ENCODE measurements around the gene ULK4. TPM values are rescaled to one million over a fixed set of nuclear protein-coding genes. Genes with fewer than 3 reads are reported as not detected.
"Not testable (repeated sequence)": the region's sequence is repeated elsewhere in the genome, so short reads cannot be mapped to it uniquely, and the experiment has no call there.

The ULK4 gene
- total and polyA plus RNA-seq, 2 experiments from 2014 or later: 1.8 to 3.7 TPM

GRCh38 chr3:41717641-41718040 is 244.3 kb downstream of the ULK4 start:
- H3K27me3 ChIP-seq: no peaks in the 10 kb centered on the region
- no peak overlapping the region for H3K4me3 ChIP-seq
- no peaks in the 10 kb centered on the region for H3K4me1 ChIP-seq (ENCODE audit: low read depth)
- no peak overlapping the region for H3K27ac ChIP-seq
- H3K36me3 ChIP-seq: no peaks in the 10 kb centered on the region
- DNase-seq (ENCODE audit: low read depth in 1 of 2, low spot score in 1 of 2): no peak
- H3K9me3 ChIP-seq (ENCODE audit: low read depth): no peaks in the 10 kb centered on the region
- no peak for TF ChIP-seq CTCF (IDR thresholded peaks at IDR 0.05; ENCODE audit: low read depth, low read length)

- H3K27ac ChIP-seq: no peak overlapping the region
- H3K9me3 ChIP-seq (ENCODE audit: low read depth): no peaks in the 10 kb centered on the region
- peak; percentile 51 for TF ChIP-seq CTCF (IDR thresholded peaks at IDR 0.05; ENCODE audit: low read depth, low read length)
- no peaks in the 10 kb centered on the region for H3K4me1 ChIP-seq (ENCODE audit: low read depth)
- H3K4me3 ChIP-seq: no peak overlapping the region
- no peaks in the 10 kb centered on the region for H3K27me3 ChIP-seq
- peak in 1 of 2 donors; percentile 44 for DNase-seq (ENCODE audit: low read depth in 1 of 2, low spot score in 1 of 2)
- no peaks in the 10 kb centered on the region for H3K36me3 ChIP-seq
Measured at GRCh38 chr3:41716471-41716870, 245.4 kb downstream of the ULK4 start.

DNA sequence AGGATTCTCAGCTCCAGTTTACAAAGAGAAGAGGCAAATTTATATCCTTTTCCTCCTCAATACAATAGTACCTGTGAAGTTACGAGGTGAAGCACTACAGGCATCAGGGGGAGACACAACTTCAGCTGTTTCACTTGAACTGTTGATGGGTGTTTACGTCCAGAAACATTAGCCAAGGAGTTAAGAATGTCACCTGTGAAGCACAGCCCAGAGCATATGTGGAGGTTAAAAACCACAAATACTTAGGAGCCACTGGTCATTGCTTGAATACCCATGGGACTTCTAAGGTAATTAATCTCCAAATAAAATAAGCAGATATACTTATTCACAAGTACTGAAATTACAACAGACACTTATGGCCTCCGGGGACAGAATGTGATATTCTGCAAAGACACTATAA is 246.5 kb downstream of the ULK4 start:
- no peaks in the 10 kb centered on the region for H3K4me1 ChIP-seq (ENCODE audit: low read depth)
- TF ChIP-seq CTCF (IDR thresholded peaks at IDR 0.05; ENCODE audit: low read depth, low read length): no peak
- H3K9me3 ChIP-seq (ENCODE audit: low read depth): no peaks in the 10 kb centered on the region
- no peak for DNase-seq (ENCODE audit: low read depth in 1 of 2, low spot score in 1 of 2)
- H3K36me3 ChIP-seq: no peaks in the 10 kb centered on the region
- no peaks in the 10 kb centered on the region for H3K27me3 ChIP-seq
- no peak overlapping the region for H3K4me3 ChIP-seq
- no peak overlapping the region for H3K27ac ChIP-seq

DNA sequence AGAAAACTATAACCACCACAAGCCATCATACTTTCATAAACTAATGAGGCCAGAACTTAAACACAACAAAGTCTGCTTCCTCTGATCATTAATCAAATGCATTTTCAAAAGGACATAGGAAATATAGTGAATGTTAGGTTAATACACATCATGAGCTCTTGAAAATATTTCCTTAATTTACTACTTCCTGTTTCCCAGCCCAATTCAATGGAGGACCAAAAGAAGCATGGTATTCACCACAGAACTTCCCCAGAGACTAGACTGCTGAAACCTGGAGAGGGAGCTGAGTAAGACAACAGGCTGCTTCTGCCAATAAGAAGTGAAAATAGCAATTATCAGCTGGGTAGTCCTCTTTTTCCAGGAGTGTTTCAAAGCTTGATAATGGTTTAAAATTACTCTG is 250.3 kb downstream of the ULK4 start:
- peak in 1 of 2 donors; percentile 42 for DNase-seq (ENCODE audit: low read depth in 1 of 2, low spot score in 1 of 2)
- TF ChIP-seq CTCF (IDR thresholded peaks at IDR 0.05; ENCODE audit: low read depth, low read length): no peak

GRCh38 chr3:41710646-41711388 is 251.1 kb downstream of the ULK4 start:
- no peaks in the 10 kb centered on the region for H3K9me3 ChIP-seq (ENCODE audit: low read depth)
- H3K4me1 ChIP-seq (ENCODE audit: low read depth): no peaks in the 10 kb centered on the region
- peak in 1 of 2 donors; percentile 70 for DNase-seq (ENCODE audit: low read depth in 1 of 2, low spot score in 1 of 2)
- H3K27me3 ChIP-seq: no peaks in the 10 kb centered on the region
- no peak overlapping the region for H3K27ac ChIP-seq
- H3K4me3 ChIP-seq: no peak overlapping the region
- no peak for TF ChIP-seq CTCF (IDR thresholded peaks at IDR 0.05; ENCODE audit: low read depth, low read length)
- no peaks in the 10 kb centered on the region for H3K36me3 ChIP-seq

More for the DNA sequence above, 250.3 kb downstream of the ULK4 start:
- H3K4me3 ChIP-seq: no peak overlapping the region
- no peak overlapping the region for H3K27ac ChIP-seq
- no peaks in the 10 kb centered on the region for H3K36me3 ChIP-seq
- no peaks in the 10 kb centered on the region for H3K4me1 ChIP-seq (ENCODE audit: low read depth)
- H3K27me3 ChIP-seq: no peaks in the 10 kb centered on the region
- no peaks in the 10 kb centered on the region for H3K9me3 ChIP-seq (ENCODE audit: low read depth)

DNA sequence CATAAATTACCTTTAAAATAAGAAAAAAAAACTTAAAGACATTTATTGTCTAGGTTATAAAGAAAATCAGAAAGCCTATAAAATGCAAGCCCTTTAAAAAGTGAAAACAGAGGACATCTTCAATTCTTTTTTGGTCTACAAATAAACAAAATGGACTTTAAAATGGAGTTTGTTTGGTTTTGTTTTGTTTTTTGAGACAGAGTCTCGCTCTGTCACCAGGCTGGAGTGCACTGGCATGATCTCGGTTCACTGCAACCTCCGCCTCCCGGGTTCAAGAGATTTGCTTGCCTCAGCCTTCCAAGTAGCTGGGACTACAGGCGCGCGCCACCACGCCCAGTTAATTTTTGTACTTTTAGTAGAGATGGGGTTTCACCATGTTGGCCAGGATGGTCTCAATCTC is 252.7 kb downstream of the ULK4 start:
- not testable (repeated sequence) for DNase-seq (ENCODE audit: low read depth in 1 of 2, low spot score in 1 of 2)

More for the DNA sequence above, 252.7 kb downstream of the ULK4 start:
- H3K36me3 ChIP-seq; H3K27me3 ChIP-seq; H3K27ac ChIP-seq; H3K4me1 ChIP-seq (ENCODE audit: low read depth); H3K4me3 ChIP-seq; H3K9me3 ChIP-seq (ENCODE audit: low read depth): not testable (repeated sequence)

Measured in cardiac muscle cell (in vitro differentiated cells and primary cell).